Panc1 (cell line): Measurements from ENCODE around the gene MAP3K4. TPM values are rescaled to one million over a fixed set of nuclear protein-coding genes. Genes with fewer than 3 reads are reported as not detected.

ENCODE experiments used
- ATAC-seq: fragments of 200-7000 bp; cut with Tn5 transposase; 2 replicates; pipeline ENCODE4 v1.9.1; 2020; ENCODE audit warnings: mild to moderate bottlenecking, moderate library complexity
- BruUV-seq: library from RNA; stranded (reverse); fragments of 400-500 nt; replicated peaks from 2 replicates; lab custom pipeline; 2021; lab: Mats Ljungman, UMichigan
- CTCF ChIA-PET: fragments of 300-600 bp; sonication (Branson Sonifier 250); formaldehyde crosslinking; loops from one replicate; lab custom pipeline; 2022; ENCODE audit warnings: antibody characterized with exemption; lab: Charles Lee
- POLR2A ChIA-PET: fragments of 300-600 bp; sonication (Branson Sonifier 250); formaldehyde crosslinking; loops from one replicate; lab custom pipeline; 2022; ENCODE audit warnings: antibody characterized with exemption; lab: Charles Lee
- DNase-seq: peaks from one replicate; pipeline ENCODE4 v3.0.0-alpha.2; 2010; ENCODE audit warnings: low read depth, low spot score
- H3K27ac ChIP-seq: 2 replicates; pipeline ENCODE4 v1.5.1; 2011; ENCODE audit warnings: mild to moderate bottlenecking, low read length, inconsistent platforms
- H3K27me3 ChIP-seq: fragments of 200-500 bp; sonication (Bioruptor generic); 2 replicates; pipeline ENCODE4 v1.6.0; 2014; ENCODE audit warnings: low read length, inconsistent platforms; ENCODE audit not compliant: control insufficient read depth, insufficient read depth
- H3K36me3 ChIP-seq: fragments of 200-500 bp; sonication (Bioruptor generic); 2 replicates; pipeline ENCODE4 v1.5.1; 2014; ENCODE audit warnings: inconsistent platforms, mild to moderate bottlenecking, low read length, moderate library complexity; ENCODE audit not compliant: control insufficient read depth, insufficient read depth
- H3K4me1 ChIP-seq: 2 replicates; pipeline ENCODE4 v1.5.1; 2011; ENCODE audit warnings: inconsistent platforms, mild to moderate bottlenecking, low read length, moderate library complexity; ENCODE audit not compliant: control insufficient read depth, insufficient read depth
- H3K4me3 ChIP-seq, 2 experiments: 2 replicates each; pipeline ENCODE4 v1.5.1; 2011 to 2012; ENCODE audit warnings: low read depth in 2 of 2, low read length in 2 of 2, mild to moderate bottlenecking in 2 of 2, inconsistent platforms in 1 of 2, moderate library complexity in 1 of 2
- H3K9me3 ChIP-seq: fragments of 200-500 bp; sonication (Bioruptor generic); 2 replicates; pipeline ENCODE4 v1.5.1; 2014; ENCODE audit warnings: low read depth, mild to moderate bottlenecking, inconsistent platforms, low read length, moderate library complexity; ENCODE audit not compliant: control insufficient read depth, insufficient read depth
- POLR2AphosphoS5 ChIP-seq: IDR thresholded peaks from 2 replicates; pipeline ENCODE4 v1.6.1; 2012; ENCODE audit warnings: mild to moderate bottlenecking, low read depth, low read length, moderate library complexity
- SIN3A ChIP-seq: IDR thresholded peaks from 2 replicates; pipeline ENCODE4 v1.6.1; 2012; ENCODE audit warnings: low read depth, mild to moderate bottlenecking, low read length, moderate library complexity, borderline replicate concordance; ENCODE audit not compliant: insufficient read depth
- TCF7L2 ChIP-seq: IDR thresholded peaks from 2 replicates; pipeline ENCODE4 v1.6.1; 2011; ENCODE audit warnings: mild to moderate bottlenecking, low read depth, low read length, inconsistent platforms
- in situ Hi-C: cut with HindIII; loops from 2 replicates; pipeline ENCODE4 v1.10.0; 2016; ENCODE audit warnings: low sequenced_read_pairs, low pct_unique_long_range_greater_than_20kb
- intact Hi-C: fragments of 100-400 bp; cut with micrococcal nuclease; formaldehyde crosslinking; loops from one replicate; pipeline ENCODE4 v1.10.0; 2022; ENCODE audit not compliant: unreplicated experiment
- total RNA-seq: library from RNA; stranded (reverse); gene quantifications from one replicate; pipeline ENCODE4 v1.2.1, GENCODE V29; 2021; ENCODE audit not compliant: unreplicated experiment
- TF ChIP-seq, protein P1 (sequence below), 2 experiments: IDR thresholded peaks; 2 replicates each; pipeline ENCODE4 v1.6.1; 2011 to 2012; ENCODE audit warnings: low read depth in 2 of 2, control low read depth in 1 of 2, low read length in 1 of 2, mild to moderate bottlenecking in 1 of 2, moderate library complexity in 1 of 2; ENCODE audit not compliant: insufficient read depth in 1 of 2
- TF ChIP-seq, protein P2 (sequence below): fragments of 450-650 bp; IDR thresholded peaks from 2 replicates; pipeline ENCODE4 v1.5.1; 2017; ENCODE audit warnings: mild to moderate bottlenecking

Gene MAP3K4
- total RNA-seq, 1 experiment from 2014 or later: 49.3 TPM

DNA sequence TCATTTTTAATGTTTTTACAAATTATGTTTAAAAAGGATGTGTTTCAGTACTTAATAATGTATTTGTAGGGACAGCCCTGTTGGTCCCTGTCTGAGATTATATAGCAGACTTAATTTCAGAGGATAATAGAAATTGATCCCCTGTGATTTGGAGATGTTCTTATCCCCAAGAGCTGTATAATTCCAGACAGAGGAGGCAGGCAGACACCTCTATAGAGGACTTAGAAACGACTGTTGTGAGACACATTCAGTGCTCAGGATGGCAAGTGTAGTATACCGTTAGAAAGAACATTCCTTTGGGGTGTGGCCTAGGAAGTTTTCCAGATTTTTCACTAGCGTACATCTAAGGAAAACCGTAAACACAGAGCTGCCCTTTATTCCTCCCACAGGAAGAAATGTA is 117.8 kb downstream of the MAP3K4 start:
- in situ Hi-C loops: no loop called here

DNA sequence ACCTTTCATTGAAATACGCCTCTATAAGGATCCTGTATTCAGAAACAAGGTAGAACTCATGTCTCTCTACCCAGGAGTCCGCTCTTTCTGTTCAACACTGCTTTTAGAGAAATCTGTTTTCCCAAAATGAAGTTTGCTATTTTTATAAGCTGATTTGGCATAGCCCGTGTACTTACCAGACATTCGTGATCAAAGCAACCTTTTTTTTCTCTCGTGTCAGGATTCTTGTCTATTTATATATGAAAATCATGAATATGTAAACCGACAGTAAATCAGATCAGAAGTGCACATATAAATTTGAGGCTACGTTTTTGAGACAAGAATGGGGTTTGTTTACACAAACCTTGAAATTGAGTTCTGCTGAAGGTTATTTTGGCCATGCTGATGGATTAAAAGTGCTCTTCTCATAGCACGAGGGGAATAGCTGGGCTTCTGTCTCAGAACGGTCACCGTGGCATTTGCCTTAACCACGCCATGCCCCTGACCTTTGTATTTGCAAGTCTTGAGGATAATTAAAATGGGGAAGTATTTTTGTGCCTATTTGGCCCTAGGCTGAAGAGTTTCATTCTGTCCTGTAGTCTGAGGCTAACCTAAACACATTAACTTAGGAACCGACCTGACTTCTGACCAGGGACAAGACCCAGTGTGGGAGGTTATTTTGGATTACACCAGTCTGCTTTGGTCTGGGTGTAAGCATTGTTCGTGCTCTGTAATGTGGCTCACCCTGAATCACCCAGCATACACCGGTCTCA is 118.6 kb downstream of the MAP3K4 start:
- in situ Hi-C loops: no loop called here
- ATAC-seq (no peak), DNase-seq (no peak)
- H3K4me3 ChIP-seq: no peak overlapping the region
- H3K27me3 ChIP-seq: no peaks in the 10 kb centered on the region
- ChIA-PET POLR2A (no interaction called here), CTCF (no interaction called here)
- H3K36me3 ChIP-seq: peaks cover 44% of the 10 kb centered on the region
- no TSS peak for BruUV-seq
- intact Hi-C loops: no loop called here
- no peak for TF ChIP-seq SIN3A
- TF ChIP-seq, protein P1, sequence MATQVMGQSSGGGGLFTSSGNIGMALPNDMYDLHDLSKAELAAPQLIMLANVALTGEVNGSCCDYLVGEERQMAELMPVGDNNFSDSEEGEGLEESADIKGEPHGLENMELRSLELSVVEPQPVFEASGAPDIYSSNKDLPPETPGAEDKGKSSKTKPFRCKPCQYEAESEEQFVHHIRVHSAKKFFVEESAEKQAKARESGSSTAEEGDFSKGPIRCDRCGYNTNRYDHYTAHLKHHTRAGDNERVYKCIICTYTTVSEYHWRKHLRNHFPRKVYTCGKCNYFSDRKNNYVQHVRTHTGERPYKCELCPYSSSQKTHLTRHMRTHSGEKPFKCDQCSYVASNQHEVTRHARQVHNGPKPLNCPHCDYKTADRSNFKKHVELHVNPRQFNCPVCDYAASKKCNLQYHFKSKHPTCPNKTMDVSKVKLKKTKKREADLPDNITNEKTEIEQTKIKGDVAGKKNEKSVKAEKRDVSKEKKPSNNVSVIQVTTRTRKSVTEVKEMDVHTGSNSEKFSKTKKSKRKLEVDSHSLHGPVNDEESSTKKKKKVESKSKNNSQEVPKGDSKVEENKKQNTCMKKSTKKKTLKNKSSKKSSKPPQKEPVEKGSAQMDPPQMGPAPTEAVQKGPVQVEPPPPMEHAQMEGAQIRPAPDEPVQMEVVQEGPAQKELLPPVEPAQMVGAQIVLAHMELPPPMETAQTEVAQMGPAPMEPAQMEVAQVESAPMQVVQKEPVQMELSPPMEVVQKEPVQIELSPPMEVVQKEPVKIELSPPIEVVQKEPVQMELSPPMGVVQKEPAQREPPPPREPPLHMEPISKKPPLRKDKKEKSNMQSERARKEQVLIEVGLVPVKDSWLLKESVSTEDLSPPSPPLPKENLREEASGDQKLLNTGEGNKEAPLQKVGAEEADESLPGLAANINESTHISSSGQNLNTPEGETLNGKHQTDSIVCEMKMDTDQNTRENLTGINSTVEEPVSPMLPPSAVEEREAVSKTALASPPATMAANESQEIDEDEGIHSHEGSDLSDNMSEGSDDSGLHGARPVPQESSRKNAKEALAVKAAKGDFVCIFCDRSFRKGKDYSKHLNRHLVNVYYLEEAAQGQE (IDR thresholded peaks at IDR 0.05; ENCODE audit: insufficient read depth in 1 of 2, low read depth in 2 of 2, low read length in 1 of 2): no peak
- TF ChIP-seq POLR2AphosphoS5: no peak
- no peak for TF ChIP-seq TCF7L2
- TF ChIP-seq, protein P2, sequence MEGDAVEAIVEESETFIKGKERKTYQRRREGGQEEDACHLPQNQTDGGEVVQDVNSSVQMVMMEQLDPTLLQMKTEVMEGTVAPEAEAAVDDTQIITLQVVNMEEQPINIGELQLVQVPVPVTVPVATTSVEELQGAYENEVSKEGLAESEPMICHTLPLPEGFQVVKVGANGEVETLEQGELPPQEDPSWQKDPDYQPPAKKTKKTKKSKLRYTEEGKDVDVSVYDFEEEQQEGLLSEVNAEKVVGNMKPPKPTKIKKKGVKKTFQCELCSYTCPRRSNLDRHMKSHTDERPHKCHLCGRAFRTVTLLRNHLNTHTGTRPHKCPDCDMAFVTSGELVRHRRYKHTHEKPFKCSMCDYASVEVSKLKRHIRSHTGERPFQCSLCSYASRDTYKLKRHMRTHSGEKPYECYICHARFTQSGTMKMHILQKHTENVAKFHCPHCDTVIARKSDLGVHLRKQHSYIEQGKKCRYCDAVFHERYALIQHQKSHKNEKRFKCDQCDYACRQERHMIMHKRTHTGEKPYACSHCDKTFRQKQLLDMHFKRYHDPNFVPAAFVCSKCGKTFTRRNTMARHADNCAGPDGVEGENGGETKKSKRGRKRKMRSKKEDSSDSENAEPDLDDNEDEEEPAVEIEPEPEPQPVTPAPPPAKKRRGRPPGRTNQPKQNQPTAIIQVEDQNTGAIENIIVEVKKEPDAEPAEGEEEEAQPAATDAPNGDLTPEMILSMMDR: no peak
- H3K4me1 ChIP-seq: no peaks in the 10 kb centered on the region
- H3K27ac ChIP-seq: no peak overlapping the region
- H3K9me3 ChIP-seq: no peaks in the 10 kb centered on the region

More for the DNA sequence above, 117.8 kb downstream of the MAP3K4 start:
- H3K27me3 ChIP-seq: no peaks in the 10 kb centered on the region
- no peaks in the 10 kb centered on the region for H3K4me1 ChIP-seq
- H3K36me3 ChIP-seq: peaks cover 38% of the 10 kb centered on the region
- DNase-seq: no peak
- no peak overlapping the region for H3K27ac ChIP-seq
- CTCF ChIA-PET: no interaction called here
- no peak for ATAC-seq
- intact Hi-C loops: no loop called here
- BruUV-seq: no TSS peak
- TF ChIP-seq, protein P1 (IDR thresholded peaks at IDR 0.05; ENCODE audit: insufficient read depth in 1 of 2, low read depth in 2 of 2, low read length in 1 of 2): no peak
- TF ChIP-seq POLR2AphosphoS5 (no peak), TCF7L2 (no peak), SIN3A (no peak)
- TF ChIP-seq, protein P2: no peak
- H3K9me3 ChIP-seq: no peaks in the 10 kb centered on the region
- POLR2A ChIA-PET: no interaction called here
- no peak overlapping the region for H3K4me3 ChIP-seq
